ENCODE results near the gene ULK4.

Gene ULK4

DNA sequence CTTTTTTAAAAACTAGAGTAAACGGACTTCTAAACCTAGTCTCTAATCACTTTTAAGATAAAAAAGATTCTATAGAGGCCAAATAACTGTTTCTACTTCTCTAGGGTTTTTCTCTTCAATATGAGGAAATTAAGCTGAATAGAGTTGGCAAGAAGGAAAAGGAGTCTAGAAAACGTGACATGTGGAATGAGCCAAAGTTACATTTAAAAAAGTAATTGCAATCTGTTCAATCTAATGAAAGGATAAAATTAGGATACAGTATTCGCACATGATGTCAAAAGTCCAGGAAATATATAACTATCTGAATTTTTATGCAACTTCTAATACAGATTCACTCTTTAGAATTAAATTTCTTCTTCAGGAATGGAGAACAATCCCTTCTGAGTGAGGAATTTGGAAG is 300.1 kb downstream of the ULK4 start:
- no peak overlapping the region for H3K4me2 ChIP-seq (ENCODE audit: low read length)
- no peaks in the 10 kb centered on the region for H3K79me2 ChIP-seq (ENCODE audit: control insufficient read depth, low read length)
- no peaks in the 10 kb centered on the region for H3K4me1 ChIP-seq (ENCODE audit: control insufficient read depth, low read length)
- TF ChIP-seq, protein P1, sequence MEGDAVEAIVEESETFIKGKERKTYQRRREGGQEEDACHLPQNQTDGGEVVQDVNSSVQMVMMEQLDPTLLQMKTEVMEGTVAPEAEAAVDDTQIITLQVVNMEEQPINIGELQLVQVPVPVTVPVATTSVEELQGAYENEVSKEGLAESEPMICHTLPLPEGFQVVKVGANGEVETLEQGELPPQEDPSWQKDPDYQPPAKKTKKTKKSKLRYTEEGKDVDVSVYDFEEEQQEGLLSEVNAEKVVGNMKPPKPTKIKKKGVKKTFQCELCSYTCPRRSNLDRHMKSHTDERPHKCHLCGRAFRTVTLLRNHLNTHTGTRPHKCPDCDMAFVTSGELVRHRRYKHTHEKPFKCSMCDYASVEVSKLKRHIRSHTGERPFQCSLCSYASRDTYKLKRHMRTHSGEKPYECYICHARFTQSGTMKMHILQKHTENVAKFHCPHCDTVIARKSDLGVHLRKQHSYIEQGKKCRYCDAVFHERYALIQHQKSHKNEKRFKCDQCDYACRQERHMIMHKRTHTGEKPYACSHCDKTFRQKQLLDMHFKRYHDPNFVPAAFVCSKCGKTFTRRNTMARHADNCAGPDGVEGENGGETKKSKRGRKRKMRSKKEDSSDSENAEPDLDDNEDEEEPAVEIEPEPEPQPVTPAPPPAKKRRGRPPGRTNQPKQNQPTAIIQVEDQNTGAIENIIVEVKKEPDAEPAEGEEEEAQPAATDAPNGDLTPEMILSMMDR (IDR thresholded peaks at IDR 0.05; ENCODE audit: low read depth, low read length, poor library complexity, severe bottlenecking): no peak
- no peak for TF ChIP-seq EZH2phosphoT487 (IDR thresholded peaks at IDR 0.05; ENCODE audit: borderline replicate concordance, low read length)
- H4K20me1 ChIP-seq (ENCODE audit: control insufficient read depth, insufficient read depth, low read depth, low read length): no peaks in the 10 kb centered on the region
- no peaks in the 10 kb centered on the region for H3F3A ChIP-seq (ENCODE audit: control insufficient read depth, insufficient read depth)
- no peaks in the 10 kb centered on the region for H3K9me2 ChIP-seq (replicated peaks; ENCODE audit: control insufficient read depth, low read length)
- H3K4me3 ChIP-seq (ENCODE audit: low read length): no peak overlapping the region
- H3K36me3 ChIP-seq (ENCODE audit: control insufficient read depth, low read length): no peaks in the 10 kb centered on the region
- no peaks in the 10 kb centered on the region for H3K27me3 ChIP-seq (ENCODE audit: control insufficient read depth, low read length)
- no peak overlapping the region for H3K27ac ChIP-seq (ENCODE audit: low read depth, low read length)
- no peaks in the 10 kb centered on the region for H3K9me3 ChIP-seq (ENCODE audit: control insufficient read depth, insufficient read depth, low read length)

DNA sequence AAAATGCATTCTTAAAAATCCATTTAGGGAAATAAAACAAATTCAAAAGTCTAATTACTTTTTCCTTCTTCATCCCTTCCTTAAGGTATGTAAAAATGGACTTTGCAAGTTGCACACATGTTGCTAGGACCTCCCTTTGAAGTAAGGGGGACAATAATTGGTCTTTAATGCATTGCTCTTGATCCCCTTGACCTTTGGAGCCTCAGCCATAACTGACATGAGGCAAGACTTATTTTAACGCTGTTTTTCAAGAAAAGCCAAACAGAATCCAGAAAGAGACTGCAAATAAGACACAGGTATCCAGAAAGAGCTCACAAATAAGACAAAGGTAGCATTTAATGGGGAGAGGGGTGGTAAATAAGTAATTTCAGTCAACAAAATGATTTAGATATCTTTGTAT is 301.4 kb downstream of the ULK4 start:
- Histone ChIP-seq H3K9me2 (replicated peaks; ENCODE audit: control insufficient read depth, low read length) (no peaks in the 10 kb centered on the region), H3K79me2 (ENCODE audit: control insufficient read depth, low read length) (no peaks in the 10 kb centered on the region), H3K4me2 (ENCODE audit: low read length) (no peak overlapping the region), H3K27me3 (ENCODE audit: control insufficient read depth, low read length) (no peaks in the 10 kb centered on the region), H3K9me3 (ENCODE audit: control insufficient read depth, insufficient read depth, low read length) (no peaks in the 10 kb centered on the region), H3F3A (ENCODE audit: control insufficient read depth, insufficient read depth) (no peaks in the 10 kb centered on the region), H4K20me1 (ENCODE audit: control insufficient read depth, insufficient read depth, low read depth, low read length) (no peaks in the 10 kb centered on the region), H3K4me3 (ENCODE audit: low read length) (no peak overlapping the region), H3K27ac (ENCODE audit: low read depth, low read length) (no peak overlapping the region), H3K36me3 (ENCODE audit: control insufficient read depth, low read length) (no peaks in the 10 kb centered on the region), H3K4me1 (ENCODE audit: control insufficient read depth, low read length) (no peaks in the 10 kb centered on the region)
- TF ChIP-seq, protein P1 (IDR thresholded peaks at IDR 0.05; ENCODE audit: low read depth, low read length, poor library complexity, severe bottlenecking): no peak
- no peak for TF ChIP-seq EZH2phosphoT487 (IDR thresholded peaks at IDR 0.05; ENCODE audit: borderline replicate concordance, low read length)

DNA sequence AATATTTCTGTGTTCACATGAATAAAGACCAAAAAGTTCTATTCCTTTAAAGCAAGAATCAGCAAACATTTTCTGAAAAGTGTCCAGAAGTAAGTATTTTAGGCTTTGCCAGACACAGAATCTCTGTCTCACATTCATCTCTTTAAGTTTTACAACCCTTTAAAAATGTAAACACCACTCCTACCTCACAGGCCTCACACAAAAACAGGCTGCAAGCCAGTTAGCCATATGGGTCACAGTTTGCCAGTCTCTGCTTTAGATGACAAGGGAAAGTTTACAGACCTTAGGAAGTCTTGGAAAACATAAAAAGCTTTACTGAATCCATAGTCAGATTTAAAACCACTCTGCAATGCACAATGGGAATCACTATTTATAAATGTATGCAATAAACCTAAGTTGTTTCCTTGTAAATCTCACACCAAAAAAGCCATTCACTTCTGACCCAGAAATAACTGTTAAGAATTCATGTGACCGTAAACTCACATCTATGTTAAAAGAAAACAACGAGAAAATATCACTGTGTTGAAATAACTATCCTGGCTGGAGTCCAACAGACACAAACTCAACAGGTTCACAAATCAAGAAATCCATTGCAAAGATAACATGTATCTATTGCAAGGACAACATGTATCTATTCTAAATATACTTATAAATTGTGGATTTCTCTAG is 308.2 kb downstream of the ULK4 start:
- Histone ChIP-seq H3K4me1 (ENCODE audit: control insufficient read depth, low read length) (no peaks in the 10 kb centered on the region), H3K9me3 (ENCODE audit: control insufficient read depth, insufficient read depth, low read length) (peaks cover 10% of the 10 kb centered on the region; the same call in 1 of the 2 replicates), H3K27me3 (ENCODE audit: control insufficient read depth, low read length) (no peaks in the 10 kb centered on the region), H3F3A (ENCODE audit: control insufficient read depth, insufficient read depth) (no peaks in the 10 kb centered on the region), H3K4me2 (ENCODE audit: low read length) (no peak overlapping the region), H3K9me2 (replicated peaks; ENCODE audit: control insufficient read depth, low read length) (no peaks in the 10 kb centered on the region), H3K36me3 (ENCODE audit: control insufficient read depth, low read length) (no peaks in the 10 kb centered on the region), H4K20me1 (ENCODE audit: control insufficient read depth, insufficient read depth, low read depth, low read length) (no peaks in the 10 kb centered on the region), H3K79me2 (ENCODE audit: control insufficient read depth, low read length) (no peaks in the 10 kb centered on the region), H3K4me3 (ENCODE audit: low read length) (no peak overlapping the region), H3K27ac (ENCODE audit: low read depth, low read length) (no peak overlapping the region)
- TF ChIP-seq, protein P1 (IDR thresholded peaks at IDR 0.05; ENCODE audit: low read depth, low read length, poor library complexity, severe bottlenecking): no peak
- TF ChIP-seq EZH2phosphoT487 (IDR thresholded peaks at IDR 0.05; ENCODE audit: borderline replicate concordance, low read length): no peak

Data from DOHH2 (cell line).